SK-N-SH treated with all-trans-retinoic acid at 6 μM for 48 hours (cell line): ENCODE measurements around the gene CACNA1I.

Experiments used
- OSR1 ChIP-seq: fragments of 250-450 bp; sonication (Bioruptor Pico); IDR thresholded peaks from 2 replicates; pipeline ENCODE4 v1.8.0; 2022; ENCODE audit warnings: moderate library complexity, mild to moderate bottlenecking, inconsistent platforms
- PATZ1 ChIP-seq: fragments of 250-450 bp; sonication (Bioruptor Pico); IDR thresholded peaks from 2 replicates; pipeline ENCODE4 v1.8.0; 2020; ENCODE audit warnings: mild to moderate bottlenecking, moderate library complexity, borderline replicate concordance
- RARB ChIP-seq: fragments of 250-450 bp; sonication (Bioruptor Pico); IDR thresholded peaks from 2 replicates; pipeline ENCODE4 v1.8.0; 2021; ENCODE audit warnings: mild to moderate bottlenecking, moderate library complexity

- TF ChIP-seq PATZ1, result no peak
- TF ChIP-seq RARB (CRISPR knock-in tag), result no peak
- TF ChIP-seq OSR1 (CRISPR knock-in tag), result no peak
Measured at GRCh38 chr22:39545386-39546365, 24.9 kb upstream of the CACNA1I start.
